Measurements from ENCODE around the gene SSPN.

The SSPN gene

GRCh38 chr12:26195250-26195640, at the start of gene SSPN:
SSPN (plus strand) TSS chr12:26195573; CDS start chr12:26195673, 100 bp downstream.
- no peak for DNase-seq (ENCODE audit: low read depth in 2 of 2)

GRCh38 chr12:26148291-26148690, 47.1 kb upstream of the SSPN start:
- no peak for DNase-seq (ENCODE audit: low read depth in 2 of 2)

- no peak for DNase-seq (ENCODE audit: low read depth in 2 of 2)
Observed at GRCh38 chr12:26149968-26150500, 45.3 kb upstream of the SSPN start.

- no peak for DNase-seq (ENCODE audit: low read depth in 2 of 2)
Observed at GRCh38 chr12:26150736-26151450, 44.5 kb upstream of the SSPN start.

GRCh38 chr12:26152507-26153102, 42.8 kb upstream of the SSPN start:
- no peak for DNase-seq (ENCODE audit: low read depth in 2 of 2)

- no peak for DNase-seq (ENCODE audit: low read depth in 2 of 2)
Observed at GRCh38 chr12:26153421-26154154, 41.8 kb upstream of the SSPN start.

GRCh38 chr12:26156201-26156871, 39.0 kb upstream of the SSPN start:
- DNase-seq (ENCODE audit: low read depth in 2 of 2) = no peak

GRCh38 chr12:26157001-26157400, 38.4 kb upstream of the SSPN start:
- DNase-seq (ENCODE audit: low read depth in 2 of 2) = no peak

GRCh38 chr12:26158078-26158764, 37.2 kb upstream of the SSPN start:
- DNase-seq (ENCODE audit: low read depth in 2 of 2) = no peak

- no peak for DNase-seq (ENCODE audit: low read depth in 2 of 2)
Observed at GRCh38 chr12:26162174-26162573, 33.2 kb upstream of the SSPN start.

GRCh38 chr12:26162905-26163304, 32.5 kb upstream of the SSPN start:
- DNase-seq (ENCODE audit: low read depth in 2 of 2) = no peak

GRCh38 chr12:26164118-26164517, 31.3 kb upstream of the SSPN start:
- DNase-seq (ENCODE audit: low read depth in 2 of 2) = no peak

GRCh38 chr12:26172013-26172412, 23.4 kb upstream of the SSPN start:
- no peak for DNase-seq (ENCODE audit: low read depth in 2 of 2)

GRCh38 chr12:26172539-26172938, 22.8 kb upstream of the SSPN start:
- DNase-seq (ENCODE audit: low read depth in 2 of 2) = no peak

GRCh38 chr12:26172946-26173552, 22.3 kb upstream of the SSPN start:
- no peak for DNase-seq (ENCODE audit: low read depth in 2 of 2)

- no peak for DNase-seq (ENCODE audit: low read depth in 2 of 2)
Observed at GRCh38 chr12:26176725-26177124, 18.6 kb upstream of the SSPN start.

GRCh38 chr12:26177283-26177682, 18.1 kb upstream of the SSPN start:
- no peak for DNase-seq (ENCODE audit: low read depth in 2 of 2)

- no peak for DNase-seq (ENCODE audit: low read depth in 2 of 2)
Observed at GRCh38 chr12:26179826-26180225, 15.5 kb upstream of the SSPN start.

- DNase-seq (ENCODE audit: low read depth in 2 of 2) = no peak
Observed at GRCh38 chr12:26182377-26182776, 13.0 kb upstream of the SSPN start.

GRCh38 chr12:26185532-26186320, 9.6 kb upstream of the SSPN start:
- no peak for DNase-seq (ENCODE audit: low read depth in 2 of 2)

Measured in stimulated activated CD8-positive, alpha-beta memory T cell treated with anti-CD3 and anti-CD28 coated beads, Interleukin-15, amount 100 ng/mL, for 4 hours (primary cell).